GM12872 (cell line): ENCODE data around the gene ARHGAP15.

Experiments
- TF ChIP-seq, protein P1 (sequence below): IDR thresholded peaks from 3 replicates; pipeline ENCODE4 v1.5.1; 2011; ENCODE audit warnings: low read depth, mild to moderate bottlenecking, low read length, moderate library complexity; ENCODE audit not compliant: insufficient read depth

The ARHGAP15 gene

DNA sequence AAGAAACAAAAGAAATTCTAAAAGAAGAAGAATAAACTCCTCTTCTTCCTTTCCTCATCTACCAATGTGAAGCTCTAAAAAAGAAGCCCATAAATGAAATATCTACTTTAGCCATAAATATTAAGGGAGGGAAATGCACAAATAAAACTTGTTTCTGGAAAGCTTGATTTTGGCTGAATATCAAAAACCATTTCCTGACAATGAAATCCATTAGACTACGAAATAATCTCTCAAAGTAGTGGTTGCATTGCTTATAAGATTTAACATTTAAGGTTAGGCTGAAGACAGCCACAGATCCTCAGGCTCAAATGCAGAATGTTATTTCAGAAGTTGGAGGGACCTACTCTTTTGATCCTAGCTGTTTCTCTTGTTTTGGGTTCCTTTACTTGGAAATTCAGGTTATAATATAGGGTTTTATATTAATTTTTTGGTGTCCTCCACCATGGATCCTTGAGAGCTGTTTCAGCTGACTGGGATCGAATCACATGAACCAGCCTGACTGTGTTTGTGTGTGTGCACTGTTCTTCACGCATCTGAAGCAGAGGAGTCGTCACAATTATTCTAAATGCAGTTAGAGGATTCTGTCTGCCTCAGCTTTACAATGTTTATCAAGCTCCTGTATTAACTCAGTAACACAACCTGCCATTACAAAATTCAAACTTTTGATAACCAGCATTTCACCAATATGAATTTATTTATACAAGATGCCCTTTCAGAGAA is 474.8 kb downstream of the ARHGAP15 start:
- TF ChIP-seq, protein P1, sequence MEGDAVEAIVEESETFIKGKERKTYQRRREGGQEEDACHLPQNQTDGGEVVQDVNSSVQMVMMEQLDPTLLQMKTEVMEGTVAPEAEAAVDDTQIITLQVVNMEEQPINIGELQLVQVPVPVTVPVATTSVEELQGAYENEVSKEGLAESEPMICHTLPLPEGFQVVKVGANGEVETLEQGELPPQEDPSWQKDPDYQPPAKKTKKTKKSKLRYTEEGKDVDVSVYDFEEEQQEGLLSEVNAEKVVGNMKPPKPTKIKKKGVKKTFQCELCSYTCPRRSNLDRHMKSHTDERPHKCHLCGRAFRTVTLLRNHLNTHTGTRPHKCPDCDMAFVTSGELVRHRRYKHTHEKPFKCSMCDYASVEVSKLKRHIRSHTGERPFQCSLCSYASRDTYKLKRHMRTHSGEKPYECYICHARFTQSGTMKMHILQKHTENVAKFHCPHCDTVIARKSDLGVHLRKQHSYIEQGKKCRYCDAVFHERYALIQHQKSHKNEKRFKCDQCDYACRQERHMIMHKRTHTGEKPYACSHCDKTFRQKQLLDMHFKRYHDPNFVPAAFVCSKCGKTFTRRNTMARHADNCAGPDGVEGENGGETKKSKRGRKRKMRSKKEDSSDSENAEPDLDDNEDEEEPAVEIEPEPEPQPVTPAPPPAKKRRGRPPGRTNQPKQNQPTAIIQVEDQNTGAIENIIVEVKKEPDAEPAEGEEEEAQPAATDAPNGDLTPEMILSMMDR: no peak

DNA sequence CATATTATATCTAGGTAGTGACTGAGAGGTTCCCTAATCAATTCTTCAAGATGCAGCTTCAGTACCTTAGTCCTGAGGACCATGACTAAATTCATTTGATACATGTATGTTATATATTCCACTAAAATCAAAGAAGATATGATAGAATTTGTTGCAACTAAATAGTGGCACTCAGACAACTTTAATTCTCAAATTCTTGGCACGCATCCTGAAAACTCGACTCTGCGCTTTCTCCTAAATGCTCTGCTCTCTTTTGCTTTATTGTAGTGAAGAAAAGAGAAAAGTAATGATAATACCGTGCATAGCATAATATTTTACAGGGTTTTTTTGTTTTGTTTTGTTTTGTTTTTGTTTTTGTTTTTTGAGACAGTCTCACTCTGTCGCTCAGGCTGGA is 475.3 kb downstream of the ARHGAP15 start:
- TF ChIP-seq, protein P1: no peak

DNA sequence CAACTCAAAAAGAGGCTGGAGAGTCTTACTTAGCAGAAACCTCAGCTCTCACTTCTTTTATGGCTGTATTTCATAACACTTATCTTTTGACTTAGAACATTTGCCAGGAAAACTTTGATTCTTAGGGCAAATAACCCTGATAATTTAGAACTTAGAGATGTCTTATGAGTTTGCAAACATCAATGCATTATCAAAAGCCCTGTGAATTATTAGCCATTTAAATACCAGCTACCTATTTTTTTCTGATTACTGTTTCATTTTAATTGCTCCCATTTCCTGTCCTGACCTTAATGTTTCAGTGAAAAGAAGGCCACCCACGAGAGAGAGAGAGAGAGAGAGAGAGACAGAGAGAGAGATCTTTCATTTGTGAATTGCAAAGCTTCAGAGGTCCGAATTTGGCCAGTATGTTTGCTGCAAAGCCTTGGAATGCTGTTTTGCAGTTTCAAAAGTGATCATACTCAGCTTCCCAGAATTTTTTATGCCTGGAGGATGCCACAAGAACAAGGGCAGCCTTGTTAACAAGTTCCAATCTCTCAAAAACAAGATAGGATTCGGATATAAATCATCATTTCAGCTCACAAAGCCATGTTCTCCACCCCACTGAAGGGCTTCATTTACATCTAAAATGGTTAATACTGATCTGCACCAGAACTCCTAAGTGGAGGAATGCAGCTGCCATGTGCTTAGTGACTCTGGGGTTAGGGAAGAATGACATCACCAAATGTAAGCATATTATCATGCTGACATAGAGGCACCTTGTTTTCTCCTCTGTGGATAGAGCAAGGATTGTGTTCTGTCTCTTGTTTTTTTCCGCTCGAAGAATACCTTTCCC is 478.2 kb downstream of the ARHGAP15 start:
- TF ChIP-seq, protein P1: no peak

DNA sequence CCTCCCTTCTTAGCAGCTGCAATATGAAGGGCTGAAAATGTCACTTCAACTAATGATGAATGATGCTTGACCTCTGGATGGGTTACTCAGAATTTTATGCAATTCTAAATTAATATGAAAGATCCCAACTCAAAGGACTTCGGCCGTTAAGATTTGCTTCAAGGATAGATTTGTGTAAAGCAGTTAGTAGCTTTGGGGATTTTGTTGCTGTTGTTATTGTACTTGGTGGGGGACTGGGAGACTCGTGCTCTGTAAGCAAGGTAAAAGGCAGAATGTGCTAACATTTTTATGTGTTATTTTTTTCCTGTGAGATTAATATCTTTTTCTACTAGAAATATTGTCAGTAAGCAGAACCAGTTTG is 478.8 kb downstream of the ARHGAP15 start:
- TF ChIP-seq, protein P1: no peak

DNA sequence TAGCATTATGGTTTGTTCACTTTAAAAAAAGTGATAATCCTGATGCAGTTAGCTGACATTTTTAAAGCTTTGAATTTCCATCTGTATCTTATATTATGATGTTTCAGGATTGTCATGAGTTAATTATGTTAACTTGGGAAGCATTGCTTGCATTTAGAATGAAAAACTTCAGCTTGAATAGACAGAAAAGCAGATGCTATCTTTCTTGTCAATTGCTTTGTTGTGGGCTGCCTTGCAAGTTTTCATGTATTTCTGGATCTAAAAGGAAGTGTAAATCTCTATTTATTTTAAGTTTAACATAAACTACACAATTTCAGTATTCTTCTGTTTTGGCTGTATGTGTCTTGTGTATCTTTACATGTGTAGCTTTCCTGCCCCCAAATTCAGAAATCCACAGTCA is 479.5 kb downstream of the ARHGAP15 start:
- TF ChIP-seq, protein P1: no peak

DNA sequence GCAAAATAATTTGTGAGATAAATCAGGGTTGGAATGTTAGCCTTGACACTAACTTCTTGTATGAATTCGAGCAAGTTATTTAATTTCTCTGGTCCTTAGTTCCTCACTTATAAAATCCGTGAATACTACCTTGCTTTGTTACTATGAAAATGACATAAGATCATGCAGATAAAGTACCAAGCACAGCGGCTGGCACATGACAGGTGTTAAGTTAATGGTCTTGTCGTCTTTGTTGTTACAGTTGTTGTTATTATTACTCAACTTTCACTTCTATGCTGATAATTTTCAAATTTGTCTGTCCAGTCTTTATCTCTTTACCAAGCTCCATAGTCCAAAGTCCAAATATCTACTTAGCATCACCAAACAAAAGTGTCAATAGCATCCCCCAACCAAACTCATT is 482.1 kb downstream of the ARHGAP15 start:
- TF ChIP-seq, protein P1: no peak

DNA sequence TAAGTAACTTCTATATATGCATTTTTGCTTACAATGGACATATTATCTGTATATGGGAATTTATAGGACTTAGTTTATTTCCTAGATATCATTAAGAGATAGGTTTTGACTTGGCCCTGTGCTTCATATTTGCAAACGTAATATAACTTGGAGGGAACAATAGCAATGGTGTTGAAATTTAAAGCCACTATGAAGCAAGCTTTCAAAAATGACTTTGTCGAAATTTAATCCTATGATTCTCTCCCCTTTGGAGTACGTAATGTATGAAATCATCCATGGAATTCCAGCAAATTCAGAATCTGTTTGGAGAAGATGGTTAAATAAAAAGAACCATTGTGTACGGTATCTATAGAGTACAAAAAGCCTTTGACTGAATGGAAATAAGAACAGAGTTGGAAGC is 486.3 kb downstream of the ARHGAP15 start:
- TF ChIP-seq, protein P1: no peak
